NK-92 treated with Interleukin-12 subunit alpha and Interleukin-12 subunit beta, amount 100 ng/mL, for 24 hours (cell line): ENCODE measurements around the gene TCERG1L.
"Not testable (repeated sequence)": the region's sequence is repeated elsewhere in the genome, so short reads cannot be mapped to it uniquely, and the experiment has no call there.

Experiments used
- DNase-seq: peaks from one replicate; lab custom pipeline; 2025; lab: John Stamatoyannopoulos, UW

The TCERG1L gene

GRCh38 chr10:131085091-131085860, 226.2 kb downstream of the TCERG1L start:
- DNase-seq, result no peak

- DNase-seq, result no peak
These were observed 226.8 kb downstream of the TCERG1L start for GRCh38 chr10:131084791-131085090.

- DNase-seq, result no peak
These were observed 227.4 kb downstream of the TCERG1L start for GRCh38 chr10:131083915-131084790.

- DNase-seq, result no peak
These were observed 228.5 kb downstream of the TCERG1L start for GRCh38 chr10:131082991-131083481.

- DNase-seq, result no peak
These were observed 229.2 kb downstream of the TCERG1L start for GRCh38 chr10:131082201-131082850.

- DNase-seq, result no peak
These were observed 229.7 kb downstream of the TCERG1L start for GRCh38 chr10:131081786-131082185.

GRCh38 chr10:131081376-131081775, 230.1 kb downstream of the TCERG1L start:
- no peak for DNase-seq

GRCh38 chr10:131080571-131080970, 230.9 kb downstream of the TCERG1L start:
- DNase-seq, result no peak

GRCh38 chr10:131079314-131079713, 232.2 kb downstream of the TCERG1L start:
- no peak for DNase-seq

- not testable (repeated sequence) for DNase-seq
These were observed 232.6 kb downstream of the TCERG1L start for GRCh38 chr10:131078882-131079280.

GRCh38 chr10:131078131-131078881, 233.2 kb downstream of the TCERG1L start:
- DNase-seq, result no peak

- no peak for DNase-seq
These were observed 233.8 kb downstream of the TCERG1L start for GRCh38 chr10:131077724-131078123.

- DNase-seq, result no peak
These were observed 234.5 kb downstream of the TCERG1L start for GRCh38 chr10:131077031-131077430.

GRCh38 chr10:131076356-131076755, 235.2 kb downstream of the TCERG1L start:
- no peak for DNase-seq

GRCh38 chr10:131075218-131075770, 236.2 kb downstream of the TCERG1L start:
- DNase-seq, result no peak

- DNase-seq, result no peak
These were observed 236.8 kb downstream of the TCERG1L start for GRCh38 chr10:131074682-131075081.

- DNase-seq, result no peak
These were observed 238.0 kb downstream of the TCERG1L start for GRCh38 chr10:131073469-131074035.

GRCh38 chr10:131072651-131073468, 238.7 kb downstream of the TCERG1L start:
- no peak for DNase-seq

GRCh38 chr10:131071721-131072120, 239.8 kb downstream of the TCERG1L start:
- no peak for DNase-seq

- DNase-seq, result no peak
These were observed 240.7 kb downstream of the TCERG1L start for GRCh38 chr10:131070856-131071255.
